HG03558 (cell line): ENCODE results near the gene NDRG4.

Experiments used
- ATAC-seq: cut with Tn5 transposase; IDR thresholded peaks from one replicate; pipeline ENCODE4 v1.9.1; 2021; ENCODE audit warnings: moderate number of reproducible peaks; ENCODE audit not compliant: unreplicated experiment; ENCODE audit errors: extremely low read depth

The NDRG4 gene, protein sequence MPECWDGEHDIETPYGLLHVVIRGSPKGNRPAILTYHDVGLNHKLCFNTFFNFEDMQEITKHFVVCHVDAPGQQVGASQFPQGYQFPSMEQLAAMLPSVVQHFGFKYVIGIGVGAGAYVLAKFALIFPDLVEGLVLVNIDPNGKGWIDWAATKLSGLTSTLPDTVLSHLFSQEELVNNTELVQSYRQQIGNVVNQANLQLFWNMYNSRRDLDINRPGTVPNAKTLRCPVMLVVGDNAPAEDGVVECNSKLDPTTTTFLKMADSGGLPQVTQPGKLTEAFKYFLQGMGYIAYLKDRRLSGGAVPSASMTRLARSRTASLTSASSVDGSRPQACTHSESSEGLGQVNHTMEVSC

DNA sequence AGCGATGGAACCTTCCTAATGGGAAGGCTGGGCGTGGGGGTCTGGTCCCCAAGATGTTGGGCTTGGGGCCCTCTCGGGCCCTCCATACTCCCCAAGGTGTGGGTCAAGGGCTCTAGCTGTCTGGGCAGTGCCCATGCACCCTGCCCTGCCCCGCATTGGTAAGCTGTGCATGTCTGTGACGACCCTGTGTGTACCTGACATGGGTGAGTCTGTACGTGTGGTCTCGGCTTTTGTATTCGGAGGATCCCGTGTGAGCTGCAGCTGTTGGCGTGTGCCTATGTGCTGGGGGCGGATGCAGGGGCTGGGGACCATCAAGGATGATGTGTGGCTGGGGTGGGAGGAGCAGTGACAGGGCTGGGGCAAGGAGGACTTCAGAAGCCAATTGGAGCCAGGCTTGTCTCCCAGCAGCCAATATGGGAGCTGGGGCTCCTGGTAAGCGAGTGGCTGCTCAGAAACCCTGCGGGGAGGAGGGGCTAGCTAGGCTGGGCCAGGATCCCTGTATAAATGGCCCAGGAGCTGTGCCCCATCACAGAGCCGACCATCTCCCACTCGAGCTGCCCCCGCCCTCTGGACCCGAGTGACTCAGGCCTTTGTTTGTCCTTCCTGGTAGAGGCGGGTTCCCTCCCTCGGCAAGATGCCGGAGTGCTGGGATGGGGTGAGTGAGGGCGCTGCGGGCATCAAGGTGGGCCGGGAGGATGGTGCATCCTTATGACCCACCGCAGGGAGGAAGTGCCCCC lies at the start of gene NDRG4:
Gene NDRG4 (plus strand): TSS at position 529 of the 737 bp plus-strand sequence. CDS start 106 bp downstream, at position 635.
- no peak for ATAC-seq

DNA sequence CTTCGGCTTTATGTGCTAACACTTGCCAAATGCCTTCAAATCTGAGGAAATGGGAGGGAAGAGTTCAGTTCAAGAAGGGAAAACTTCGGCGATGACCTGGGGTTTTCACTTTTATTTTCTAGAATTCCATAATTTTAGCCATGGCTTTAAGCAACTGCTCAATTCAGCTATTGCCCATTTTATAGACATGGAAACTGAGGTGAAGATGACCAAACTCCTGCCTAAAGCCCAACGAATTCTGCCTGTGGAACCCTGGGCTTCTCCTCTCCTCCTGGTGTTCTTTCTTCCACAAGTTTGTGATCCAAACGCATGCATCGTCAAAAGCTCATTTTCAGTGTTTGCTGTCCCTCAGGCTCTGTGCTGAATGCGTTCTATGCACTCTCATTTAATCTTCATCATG lies 49.4 kb upstream of the NDRG4 start:
- ATAC-seq, result no peak

DNA sequence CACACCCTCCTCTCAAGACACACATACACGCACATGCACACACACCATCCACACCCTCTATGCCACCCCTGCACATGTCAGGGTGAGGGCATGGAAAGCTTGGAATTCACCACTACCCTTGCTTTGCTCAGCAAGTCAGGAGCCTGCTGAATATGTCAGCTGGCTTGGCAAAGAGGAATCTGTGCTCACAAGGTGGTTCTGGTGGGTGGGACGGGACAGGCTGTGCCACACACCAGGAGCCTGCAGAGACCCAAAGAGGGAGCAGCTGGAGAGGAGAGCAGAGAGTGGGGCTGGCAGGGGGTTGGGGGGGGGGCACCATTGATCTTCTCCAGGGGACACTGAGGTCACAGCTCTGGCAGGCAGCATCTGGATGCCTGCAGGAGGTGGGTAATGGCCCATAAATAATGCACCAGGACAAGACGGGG lies 48.7 kb upstream of the NDRG4 start:
- ATAC-seq, result no peak

DNA sequence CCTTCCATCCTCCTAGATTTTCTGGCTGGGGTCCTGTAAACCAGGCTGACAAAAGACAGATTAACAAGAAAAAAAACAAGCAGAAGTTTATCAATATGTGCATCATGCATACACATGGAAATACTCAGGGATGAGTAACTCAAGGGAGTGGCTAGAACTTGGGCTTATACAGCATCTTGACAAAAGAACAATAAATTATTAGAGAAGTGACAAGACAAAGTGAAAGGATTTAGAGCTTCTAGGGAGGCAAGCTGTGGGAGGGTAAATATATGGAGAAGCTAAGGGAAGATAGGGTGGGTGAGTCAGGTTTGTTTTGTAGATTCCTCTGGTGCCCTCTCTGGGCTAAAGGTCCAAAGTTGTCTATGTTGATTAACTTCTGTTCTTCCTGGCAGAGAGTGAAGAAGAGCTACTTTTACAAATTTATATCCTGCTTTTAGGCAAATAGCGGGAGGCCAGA lies 48.0 kb upstream of the NDRG4 start:
- ATAC-seq, result no peak

DNA sequence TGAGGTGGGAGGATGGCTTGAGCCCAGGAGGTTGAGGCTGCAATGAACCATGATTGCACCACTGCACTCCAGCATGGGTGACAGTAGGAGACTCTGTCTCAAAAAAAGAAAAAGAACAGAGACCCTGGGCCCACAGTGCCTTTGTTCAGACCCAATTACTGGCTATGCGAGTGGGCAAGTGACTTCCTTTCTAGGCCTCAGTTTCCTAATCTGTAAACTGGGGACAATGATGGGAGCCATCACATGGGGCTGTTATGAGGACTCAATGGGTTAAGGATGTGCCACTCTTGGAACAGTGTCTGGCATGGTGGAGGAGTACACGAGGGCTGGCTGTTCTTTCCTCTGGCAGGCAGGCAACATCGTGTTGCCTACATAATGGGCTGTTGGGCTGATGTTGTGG lies 47.3 kb upstream of the NDRG4 start:
- ATAC-seq, result no peak

DNA sequence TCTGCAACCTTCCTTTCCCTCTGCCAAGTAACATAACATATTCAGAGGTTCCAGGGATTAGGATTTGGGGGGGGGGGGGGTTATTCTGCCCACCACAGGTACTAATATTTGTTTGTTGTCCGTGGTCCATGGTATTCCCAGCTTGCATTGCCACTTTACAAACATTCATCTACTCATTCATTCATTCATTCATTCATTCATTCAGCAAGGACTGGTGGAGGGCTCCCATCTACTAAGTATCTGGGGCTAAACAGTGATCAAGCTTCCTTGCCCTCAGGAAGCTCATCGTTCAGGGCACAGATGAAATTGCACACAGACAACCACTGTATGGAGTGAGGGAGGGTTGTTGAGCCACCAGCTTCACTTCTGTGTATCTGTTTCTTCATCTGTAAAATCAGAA lies 45.8 kb upstream of the NDRG4 start:
- ATAC-seq, result no peak

DNA sequence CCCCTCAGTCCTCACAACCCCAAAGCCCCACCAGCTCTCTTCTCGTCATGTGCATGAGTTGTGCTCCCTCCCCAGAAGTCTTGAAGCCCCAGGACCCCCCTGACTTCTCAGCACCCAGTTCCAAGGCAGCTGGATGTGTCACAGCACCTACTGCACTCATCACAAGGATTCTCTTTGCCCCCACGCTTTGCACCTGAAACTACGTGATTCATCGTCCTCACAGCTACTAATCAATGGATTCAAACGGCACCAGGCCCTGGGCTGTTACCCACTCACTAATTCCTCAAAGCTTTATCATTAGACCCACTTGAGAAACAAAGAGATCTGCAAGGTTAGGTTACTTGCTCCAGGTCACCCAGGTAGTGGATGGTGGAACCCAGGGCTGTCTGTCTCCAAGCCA lies 45.1 kb upstream of the NDRG4 start:
- ATAC-seq, result no peak

DNA sequence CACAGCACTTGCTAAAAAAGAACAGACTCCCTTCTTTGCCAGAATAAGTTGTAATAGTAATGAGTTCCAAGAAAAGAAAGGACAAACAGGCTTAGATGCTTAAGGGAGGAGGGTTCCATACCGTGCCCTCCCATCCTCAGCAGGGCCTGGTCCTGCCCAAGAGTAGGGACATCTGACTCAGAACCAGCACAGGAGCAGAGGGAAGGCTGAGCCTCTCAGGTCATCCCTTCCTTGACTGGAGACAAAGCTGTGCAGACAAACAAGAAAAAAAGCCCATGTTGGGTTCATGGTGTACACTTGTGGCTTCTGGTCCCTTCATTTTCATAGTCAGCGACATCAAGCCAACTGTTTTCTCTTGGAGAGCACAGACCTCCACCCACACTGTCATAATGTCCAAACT lies 44.2 kb upstream of the NDRG4 start:
- ATAC-seq, result no peak

DNA sequence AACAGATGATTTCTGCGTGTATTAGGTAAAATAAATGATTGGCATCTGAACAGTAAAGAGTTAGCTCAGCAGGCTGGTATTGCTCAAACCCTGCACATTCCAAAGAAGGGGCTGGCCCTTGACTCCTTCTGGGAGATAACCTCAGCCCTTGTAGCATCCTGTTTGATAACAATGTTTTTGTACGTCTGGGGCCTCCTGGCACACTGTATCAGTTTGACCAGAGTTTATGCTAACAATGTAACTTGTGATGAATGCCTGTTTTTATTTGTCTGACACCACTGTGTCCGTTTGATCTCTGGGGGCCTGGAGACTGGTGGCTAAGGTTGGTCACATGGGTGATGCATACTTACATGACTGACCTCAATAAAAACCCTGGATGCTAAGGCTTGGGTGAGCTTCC lies 43.8 kb upstream of the NDRG4 start:
- no peak for ATAC-seq

DNA sequence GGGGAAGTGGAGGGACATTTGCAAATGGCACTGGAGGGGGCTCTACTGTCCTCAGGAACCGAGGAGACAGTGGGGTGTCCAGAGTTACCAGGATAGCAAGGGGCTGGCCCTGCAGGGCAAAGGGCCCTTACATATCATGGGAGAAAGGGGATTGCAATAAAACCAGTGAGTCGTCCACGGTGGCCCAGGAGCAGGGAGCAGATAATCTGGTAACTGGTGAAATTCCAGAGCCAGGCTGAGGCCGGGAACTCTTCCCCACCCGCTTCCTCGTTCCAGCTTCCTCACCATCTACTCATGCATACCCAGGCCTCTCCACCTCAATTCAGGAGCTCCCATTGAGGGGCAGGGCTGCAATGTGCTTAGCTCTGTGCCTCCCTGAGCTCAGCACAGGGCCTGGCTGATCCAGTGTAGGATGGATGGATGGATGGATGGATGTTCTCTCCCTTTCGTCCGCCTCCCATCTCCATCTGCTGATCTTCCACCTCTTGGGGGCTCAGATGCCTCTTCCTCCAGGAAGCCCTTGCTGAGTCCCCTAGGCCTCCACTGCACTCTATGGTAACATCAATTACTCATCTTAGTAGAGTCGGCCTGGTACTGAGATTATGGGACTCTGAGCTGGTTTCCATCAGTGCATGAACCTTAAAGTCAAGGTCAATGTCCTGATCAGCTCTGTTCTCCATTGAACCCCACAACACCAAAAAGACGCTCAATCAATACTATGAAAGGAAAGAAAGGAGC lies 41.2 kb upstream of the NDRG4 start:
- no peak for ATAC-seq

DNA sequence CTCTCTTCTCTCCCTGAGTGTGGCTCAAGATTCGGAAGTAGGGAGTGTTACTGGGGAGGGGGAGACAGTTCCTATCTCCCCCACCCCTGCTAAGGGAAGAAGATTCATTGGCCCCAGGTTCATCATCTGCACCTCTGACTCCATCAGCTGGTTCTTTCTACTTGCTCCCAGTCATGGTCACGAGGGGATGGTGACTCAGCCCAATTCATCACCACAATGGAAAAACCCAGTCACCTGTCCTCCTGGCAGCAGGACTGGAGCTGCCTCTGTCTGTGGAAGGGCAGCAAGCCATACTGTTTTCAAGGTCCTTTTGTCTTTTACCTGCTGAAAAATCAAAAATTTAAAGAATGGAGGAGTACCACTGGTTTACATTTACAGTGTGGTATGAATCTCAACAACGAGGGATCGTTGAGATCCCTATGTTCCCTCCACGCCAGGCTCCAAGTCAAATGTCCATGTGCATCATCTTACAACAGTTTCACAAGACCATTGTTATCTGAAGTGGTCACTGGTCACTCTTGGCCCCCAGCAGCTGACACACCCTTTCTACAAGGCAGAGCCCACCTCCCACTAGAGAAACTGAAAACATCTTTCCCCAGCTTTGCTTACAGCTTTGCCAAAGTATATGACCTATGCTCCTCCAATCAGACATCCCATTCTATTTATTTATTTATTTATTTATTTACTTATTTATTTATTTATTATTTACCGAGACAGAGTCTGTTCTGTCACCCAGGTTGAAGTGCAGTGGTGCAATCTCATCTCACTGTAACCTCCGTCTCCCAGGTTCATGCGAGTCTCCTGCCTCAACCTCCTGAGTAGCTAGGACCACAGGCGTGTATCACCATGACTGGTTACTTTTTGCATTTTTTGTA lies 40.4 kb upstream of the NDRG4 start:
- no peak for ATAC-seq

DNA sequence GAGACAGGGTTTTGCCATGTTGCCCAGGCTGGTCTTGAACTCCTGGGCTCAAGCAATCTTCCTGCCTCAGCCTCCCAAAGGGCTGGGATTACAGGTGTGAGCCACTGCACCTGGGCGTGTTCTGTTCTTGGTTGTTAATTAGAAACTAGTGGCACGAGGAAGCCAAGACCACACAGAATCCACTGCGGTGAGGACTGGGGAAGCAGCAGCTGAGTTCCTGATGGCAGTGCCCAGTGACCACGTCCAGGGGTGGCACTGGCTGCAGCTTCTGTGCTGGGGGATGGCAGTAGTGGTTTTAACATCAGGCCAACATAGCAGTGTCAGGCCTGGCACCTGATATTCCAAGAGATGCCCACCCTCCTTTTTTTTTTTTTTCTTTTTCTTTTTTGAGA lies 39.7 kb upstream of the NDRG4 start:
- no peak for ATAC-seq

DNA sequence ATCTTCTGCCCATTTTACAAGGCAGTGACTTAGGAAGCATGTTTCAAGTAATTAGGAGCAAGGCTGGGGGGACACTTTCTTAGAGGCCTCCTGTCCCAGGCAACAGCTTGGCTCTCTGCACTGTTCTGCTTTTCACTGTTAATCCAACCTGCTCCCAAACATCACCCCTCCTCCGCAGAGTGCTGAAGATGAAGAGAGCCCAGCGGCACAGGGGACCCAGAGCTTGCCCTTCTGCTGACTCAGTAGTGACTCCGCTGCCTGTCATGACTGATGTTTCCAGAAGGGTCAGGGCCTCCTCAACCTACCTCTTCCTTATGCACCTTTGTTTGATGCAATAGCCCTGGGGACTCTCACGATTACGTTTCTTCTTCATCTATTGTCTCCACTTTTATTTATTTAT lies 38.9 kb upstream of the NDRG4 start:
- no peak for ATAC-seq

DNA sequence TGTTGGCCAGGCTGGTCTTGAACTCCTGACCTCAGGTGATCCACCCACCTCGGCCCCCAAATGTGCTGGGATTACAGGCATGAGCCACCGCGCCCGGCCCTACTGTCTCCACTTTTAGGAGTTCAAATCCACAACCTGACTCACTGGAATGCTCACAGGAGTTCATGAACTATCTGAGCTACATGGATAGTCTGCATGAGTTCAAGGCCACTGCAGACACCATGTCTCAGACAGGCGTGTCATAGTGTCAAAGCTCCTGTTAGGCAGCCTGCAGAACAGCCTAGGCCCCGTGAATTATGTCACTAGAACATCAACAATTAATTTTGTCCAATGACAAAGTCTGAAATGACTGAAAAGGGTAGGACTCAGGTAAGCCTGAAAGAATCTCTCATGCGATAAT lies 38.3 kb upstream of the NDRG4 start:
- ATAC-seq, result no peak

DNA sequence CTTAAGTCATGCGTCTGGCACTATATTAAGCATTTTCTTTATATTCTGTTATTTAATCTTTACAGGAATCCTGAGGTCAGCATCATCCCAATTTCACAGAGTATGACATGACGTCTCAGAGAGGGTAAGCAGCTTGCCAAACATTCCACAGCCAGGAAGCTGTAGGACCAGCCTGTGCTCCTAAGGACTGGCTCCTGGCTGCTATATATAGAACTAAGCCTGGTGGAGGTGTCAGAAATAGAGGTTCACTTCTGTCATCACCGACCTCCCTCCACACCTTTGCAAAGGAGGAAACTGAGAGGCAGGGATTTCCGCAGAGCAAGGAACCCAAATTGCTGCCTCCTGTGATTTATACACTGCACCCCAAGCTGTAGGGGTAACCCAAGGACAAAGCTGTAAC lies 37.9 kb upstream of the NDRG4 start:
- ATAC-seq, result no peak

DNA sequence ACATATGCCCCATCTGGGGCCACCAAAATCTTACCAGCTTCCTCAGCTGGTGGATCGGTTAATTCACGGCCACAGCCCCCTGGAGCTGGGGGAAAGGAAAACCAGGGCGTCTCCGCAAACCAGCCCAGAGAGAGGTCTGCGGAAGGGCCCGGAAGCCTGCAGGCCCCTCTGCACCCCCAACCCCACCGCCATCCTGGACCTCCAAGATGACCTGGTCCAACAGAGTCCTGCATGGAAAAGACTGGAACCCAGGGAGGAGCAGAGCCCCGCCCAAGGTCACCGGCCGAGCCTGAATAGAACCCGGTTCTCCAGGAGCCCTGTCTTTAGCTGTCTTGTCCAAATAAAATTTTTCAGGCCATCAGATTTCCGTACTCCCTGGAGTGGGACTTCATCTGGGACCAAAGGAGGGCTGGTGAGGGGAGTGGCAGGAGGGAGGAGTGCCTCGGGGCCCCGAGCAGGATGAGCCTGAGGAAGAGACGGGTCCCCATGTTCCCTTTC lies 37.4 kb upstream of the NDRG4 start:
- no peak for ATAC-seq

DNA sequence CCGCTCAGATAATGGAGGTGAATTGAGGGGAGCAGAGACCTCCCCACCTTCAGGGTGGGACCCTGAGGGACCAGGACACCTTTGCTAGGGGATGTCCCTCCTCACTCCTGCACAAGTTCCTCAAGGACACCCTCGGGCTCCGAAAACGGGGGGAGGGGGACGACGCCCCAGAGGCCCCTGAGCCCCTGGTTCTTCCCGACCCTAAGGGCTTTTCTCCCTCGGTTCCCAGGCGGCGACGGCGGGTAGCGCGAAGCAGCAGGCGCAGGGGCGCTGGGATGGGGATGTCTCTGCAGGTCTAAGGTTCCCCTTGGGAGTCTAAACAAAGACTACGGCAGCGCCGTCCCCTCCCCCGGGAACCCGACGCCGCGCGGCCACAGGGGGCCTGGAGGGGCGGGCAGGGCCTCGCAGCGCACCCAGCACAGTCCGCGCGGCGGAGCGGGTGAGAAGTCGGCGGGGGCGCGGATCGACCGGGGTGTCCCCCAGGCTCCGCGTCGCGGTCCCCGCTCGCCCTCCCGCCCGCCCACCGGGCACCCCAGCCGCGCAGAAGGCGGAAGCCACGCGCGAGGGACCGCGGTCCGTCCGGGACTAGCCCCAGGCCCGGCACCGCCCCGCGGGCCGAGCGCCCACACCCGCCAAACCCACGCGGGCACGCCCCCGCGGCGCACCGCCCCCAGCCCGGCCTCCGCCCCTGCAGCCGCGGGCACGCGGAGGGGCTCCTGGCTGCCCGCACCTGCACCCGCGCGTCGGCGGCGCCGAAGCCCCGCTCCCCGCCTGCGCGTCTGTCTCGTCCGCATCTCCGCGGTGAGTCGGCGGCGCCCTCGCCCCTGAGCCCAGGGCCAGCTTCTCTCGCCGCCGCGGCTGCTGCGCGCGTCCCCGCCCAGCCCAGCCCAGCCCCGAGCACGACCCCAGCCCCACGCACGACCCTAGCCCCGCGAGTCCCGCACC lies 36.7 kb upstream of the NDRG4 start:
- no peak for ATAC-seq

DNA sequence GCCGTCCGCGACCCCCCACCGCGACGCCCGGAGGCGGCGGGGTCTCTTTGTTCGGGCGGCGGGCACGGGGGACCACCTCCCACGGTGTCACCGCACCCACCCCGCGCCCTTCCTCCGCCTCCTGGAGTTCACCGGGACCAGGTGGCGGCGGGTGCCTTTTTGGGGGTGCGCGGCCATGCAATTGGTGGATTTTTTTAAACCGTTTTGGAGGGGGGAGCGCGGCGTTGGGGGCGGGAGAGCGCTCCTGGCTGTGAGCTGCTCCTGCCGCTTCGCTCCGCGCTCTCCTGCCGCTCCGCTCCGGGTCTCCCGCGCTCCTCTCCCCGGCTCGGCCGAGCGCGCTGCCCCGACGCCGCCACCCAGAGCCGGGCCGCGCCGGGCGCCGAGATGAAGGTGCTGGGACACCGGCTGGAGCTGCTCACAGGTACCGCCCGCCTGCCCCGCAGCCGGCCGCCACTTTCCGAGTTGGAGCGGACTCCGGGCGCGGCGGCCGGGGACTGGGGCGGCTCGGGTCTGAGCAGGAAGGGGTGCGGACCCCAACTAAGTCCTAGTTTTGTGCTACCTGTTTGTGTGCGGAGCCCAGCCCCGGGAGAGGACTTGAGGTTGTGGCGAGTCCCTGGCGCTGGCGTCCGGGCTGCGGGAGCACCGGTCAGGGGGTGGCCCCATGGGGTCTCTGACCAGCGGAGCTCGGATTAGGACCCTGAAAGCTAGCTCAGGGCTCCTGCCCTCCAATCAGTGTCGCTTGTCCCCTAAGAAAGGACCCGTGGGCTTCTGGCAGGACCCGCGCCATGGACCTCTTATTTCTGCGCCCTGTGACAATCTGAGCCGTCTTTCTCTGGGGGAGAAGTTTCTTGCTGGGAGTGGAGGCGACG lies 35.7 kb upstream of the NDRG4 start:
- no peak for ATAC-seq
